Heart left ventricle (tissue), 16 donors: ENCODE results near the gene TGFBR2. TPM values are rescaled to one million over a fixed set of nuclear protein-coding genes. Genes with fewer than 3 reads are reported as not detected.
A peak's percentile ranks its signal among the peaks of the same experiment; 100 is the strongest.

ENCODE experiments used
- ATAC-seq, 4 donors: fragments of 200-7000 bp; cut with Tn5 transposase; one replicate each; pipeline ENCODE4 v1.9.1; 2020 to 2022; ENCODE audit warnings: moderate library complexity in 4 of 4, mild to moderate bottlenecking in 3 of 4, moderate number of reproducible peaks in 1 of 4
- DNase-seq, 5 donors: peaks; one replicate each; pipeline ENCODE4 v3.0.0-alpha.2; 2020
- H3K27ac ChIP-seq, 12 donors: fragments of 200-600 bp; sonication (generic) in 4 of 12; one replicate each; pipeline versions ENCODE4 v1.5.0 to v1.8.0; 2016 to 2022; ENCODE audit warnings: mild to moderate bottlenecking in 2 of 12
- H3K27me3 ChIP-seq, 9 donors: fragments of 200-600 bp; sonication (generic) in 2 of 9; one replicate each; pipeline versions ENCODE4 v1.5.1 to v1.8.0; 2016 to 2022; ENCODE audit warnings: mild to moderate bottlenecking in 3 of 9
- H3K36me3 ChIP-seq, 9 donors: fragments of 200-600 bp; sonication (generic) in 2 of 9; one replicate each; pipeline versions ENCODE4 v1.5.0 to v1.8.0; 2018 to 2022; ENCODE audit warnings: mild to moderate bottlenecking in 2 of 9
- H3K4me1 ChIP-seq, 12 donors: fragments of 200-600 bp; sonication (generic) in 4 of 12; one replicate each; pipeline versions ENCODE4 v1.5.0 to v1.8.0; 2016 to 2022; ENCODE audit warnings: mild to moderate bottlenecking in 3 of 12
- H3K4me3 ChIP-seq, 12 donors: fragments of 200-600 bp; sonication (generic) in 4 of 12; one replicate each; pipeline versions ENCODE4 v1.5.0 to v1.8.0; 2017 to 2022; ENCODE audit warnings: mild to moderate bottlenecking in 9 of 12, moderate library complexity in 4 of 12
- H3K9me3 ChIP-seq, 12 donors: fragments of 200-600 bp; sonication (generic) in 4 of 12; one replicate each; pipeline versions ENCODE4 v1.5.0 to v1.8.0; 2016 to 2022; ENCODE audit warnings: mild to moderate bottlenecking in 1 of 12
- CTCF ChIP-seq, 12 donors: fragments of 200-600 bp; sonication (generic) in 4 of 12; IDR thresholded peaks; one replicate each; pipeline versions ENCODE4 v1.5.0 to v1.8.0; 2018 to 2022; ENCODE audit warnings: antibody characterized with exemption in 12 of 12, mild to moderate bottlenecking in 5 of 12
- POLR2A ChIP-seq, 2 donors: fragments of 450-650 bp; IDR thresholded peaks; one replicate each; pipeline ENCODE4 v1.6.1; 2017; ENCODE audit warnings: antibody characterized with exemption in 2 of 2, mild to moderate bottlenecking in 2 of 2, moderate library complexity in 2 of 2
- WGBS, 4 donors: extraction: QIAGEN DNeasy Blood & Tissue Kit in 2 of 4; methylation state at CpG; one replicate each; pipeline versions ENCODE4 v1.1.5 to v1.1.7; 2013 to 2018; 5-methylcytosine and 5-hydroxymethylcytosine counted together
- intact Hi-C, 10 donors: fragments of 100-400 bp; cut with DNase I; formaldehyde crosslinking; loops; one replicate each; pipeline versions ENCODE4 v1.11.1 to v1.14.2; 2022
- polyA plus RNA-seq, 2 donors: library from polyadenylated mRNA; stranded (reverse); fragments of 200-250 nt; gene quantifications; one replicate each; pipeline ENCODE4 v1.2.3, GENCODE V29; 2013
- total RNA-seq, 9 donors: library from RNA; depleted of rRNA in 2 of 9; stranded (reverse); fragments of >200 nt in 2 of 9; fragmentation: NEBNext Ultra II Directional in 3 of 9; extraction: Animal tissue kit (Norgen Biotek cat#: 25700) in 3 of 9; gene quantifications; one replicate each; pipeline versions ENCODE4 v1.1.0 to v1.2.4, GENCODE V29; 2016 to 2023
- donor health status: ischemic (EF 13 %, LVEDD 7.1; RV severe dilation, severe dysfunction).
- donor health status: healthy with polysubstance abuse.
- donor health status: DM: no; HTN: yes; CAD: no.
- donor health status: DM: no; HTN: no; CAD: no.
- donor health status: ischemic (EF 25% LVEDD 6.9; RV normal size, moderate dysfunction).
- donor health status: ischemic (EF 25% LVEDD 5.7; RV mildly dilated, moderate dysfunction).
- donor health status: healthy.
- donor health status: DM: yes; HTN: yes; CAD: no.
- donor health status: ischemic (EF 35%, LVEDD 5.7; RV mildly dilated, moderate dysfunction).
- donor health status: nonischemic (EF 11% LVEDD 7.7; RV severe dilation, severe dysfunction).
- donor health status: DM: yes; HTN: yes; CAD: no.
- donor health status: PGD.
- donor health status: ischemic (EF 29% LVEDD 5.4; RV normal size, mild dysfunction).
- donor health status: nonischemic (EF 23%, LVEDD 6.1; RV moderate dilation, normal function).

Gene TGFBR2
- total and polyA plus RNA-seq, 11 donors: 13.8 to 217 (median 143) TPM

- Histone ChIP-seq H3K4me1 (peaks cover 0 to 21% (median 0%) of the 10 kb centered on the region in 12 donors), H3K36me3 (peaks cover 0 to 3% (median 0%) of the 10 kb centered on the region in 9 donors), H3K27ac (peak overlapping the region in 1 of 12 donors; percentile 39), H3K9me3 (peaks cover 0 to 9% (median 0%) of the 10 kb centered on the region in 12 donors), H3K27me3 (no peaks in the 10 kb centered on the region), H3K4me3 (no peak overlapping the region)
- intact Hi-C loops: no loop called here
- no peak for ATAC-seq
- TF ChIP-seq POLR2A (IDR thresholded peaks at IDR 0.05): no peak
- no peak for TF ChIP-seq CTCF (IDR thresholded peaks at IDR 0.05)
- DNase-seq: no peak
- WGBS, 4 donors: 70 to 78% (median 74%) methylated on average over 9 of the region's 9 CpGs
These were observed 98.8 kb downstream of the TGFBR2 start for GRCh38 chr3:30704931-30705890.

DNA sequence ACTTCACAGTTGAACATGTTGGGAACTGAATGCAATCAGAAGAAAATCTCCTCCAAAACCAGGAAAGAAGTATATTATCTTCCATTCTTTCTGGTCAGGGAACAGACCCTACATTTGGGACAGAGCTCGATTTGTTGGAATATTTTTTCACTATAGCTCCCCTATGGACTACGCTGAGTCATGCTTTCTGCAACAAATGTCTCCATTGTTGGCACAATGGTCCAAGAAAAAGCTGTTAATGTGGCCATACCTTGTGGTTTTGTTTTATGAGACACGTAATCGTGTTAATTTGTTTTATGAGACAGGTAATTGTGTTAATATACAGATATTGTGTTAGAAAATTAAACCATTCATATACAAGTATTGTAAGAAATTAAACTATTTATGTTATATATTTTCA, 101.4 kb downstream of the TGFBR2 start:
- intact Hi-C loops: no loop called here
- Histone ChIP-seq H3K4me1 (peaks cover 0 to 18% (median 0%) of the 10 kb centered on the region in 12 donors), H3K27ac (no peak overlapping the region), H3K36me3 (no peaks in the 10 kb centered on the region), H3K4me3 (no peak overlapping the region), H3K27me3 (no peaks in the 10 kb centered on the region), H3K9me3 (peaks cover 0 to 8% (median 0%) of the 10 kb centered on the region in 12 donors)
- TF ChIP-seq POLR2A (IDR thresholded peaks at IDR 0.05): no peak
- no peak for TF ChIP-seq CTCF (IDR thresholded peaks at IDR 0.05)
- 97 to 99% (median 97%) methylated on average over 4 of the region's 4 CpGs for WGBS, 4 donors
- DNase-seq: no peak
- ATAC-seq: no peak

DNA sequence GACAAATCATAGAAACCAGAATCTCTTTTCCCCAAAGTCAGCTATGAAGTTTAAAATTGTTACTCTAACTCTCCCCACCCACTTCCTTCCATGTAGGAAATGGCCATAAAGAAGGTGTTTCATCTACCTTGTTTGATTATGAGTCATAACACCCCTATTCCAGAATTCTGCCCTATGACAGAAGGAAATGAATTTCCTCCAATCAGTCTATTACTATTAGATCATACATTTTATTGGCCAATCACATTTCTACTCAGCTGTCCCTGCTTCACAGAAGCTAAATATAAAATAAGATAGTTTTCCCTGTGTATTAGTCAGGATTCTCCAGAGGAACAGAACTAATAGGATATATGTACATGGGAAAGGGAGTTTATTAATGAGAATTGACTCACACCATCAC, 102.1 kb downstream of the TGFBR2 start:
- ATAC-seq (peak in 1 of 4 donors; percentile 28), DNase-seq (no peak)
- no peaks in the 10 kb centered on the region for H3K36me3 ChIP-seq
- H3K9me3 ChIP-seq: peaks cover 0 to 2% (median 0%) of the 10 kb centered on the region in 12 donors
- intact Hi-C loops: no loop called here
- no peaks in the 10 kb centered on the region for H3K27me3 ChIP-seq
- no peak overlapping the region for H3K27ac ChIP-seq
- no peak for TF ChIP-seq CTCF (IDR thresholded peaks at IDR 0.05)
- no peak for TF ChIP-seq POLR2A (IDR thresholded peaks at IDR 0.05)
- H3K4me1 ChIP-seq: peaks cover 0 to 24% (median 0%) of the 10 kb centered on the region in 12 donors
- H3K4me3 ChIP-seq: no peak overlapping the region

- no peaks in the 10 kb centered on the region for H3K9me3 ChIP-seq
- TF ChIP-seq POLR2A (IDR thresholded peaks at IDR 0.05) (no peak), CTCF (IDR thresholded peaks at IDR 0.05) (no peak)
- no peak overlapping the region for H3K27ac ChIP-seq
- ATAC-seq (no peak), DNase-seq (no peak)
- 83 to 89% (median 86%) methylated on average over 7 of the region's 7 CpGs for WGBS, 4 donors
- no peak overlapping the region for H3K4me3 ChIP-seq
- H3K4me1 ChIP-seq: peaks cover 0 to 21% (median 0%) of the 10 kb centered on the region in 12 donors
- no peaks in the 10 kb centered on the region for H3K27me3 ChIP-seq
- intact Hi-C loops: no loop called here
- no peaks in the 10 kb centered on the region for H3K36me3 ChIP-seq
These were observed 103.6 kb downstream of the TGFBR2 start for GRCh38 chr3:30710017-30710416.
